ENCODE results near the gene CACNA1E.

- TF ChIP-seq CTCF (IDR thresholded peaks at IDR 0.05; ENCODE audit: insufficient read depth, low read length, poor library complexity, severe bottlenecking) = no peak
- TF ChIP-seq EZH2phosphoT487 (conservative IDR thresholded peaks at IDR 0.05; ENCODE audit: low read length) = no peak
Observed at GRCh38 chr1:181451661-181452230, 31.6 kb upstream of the CACNA1E start.

Data from SU-DHL-6 (cell line).